ENCODE data around the gene HMOX1.

DNA sequence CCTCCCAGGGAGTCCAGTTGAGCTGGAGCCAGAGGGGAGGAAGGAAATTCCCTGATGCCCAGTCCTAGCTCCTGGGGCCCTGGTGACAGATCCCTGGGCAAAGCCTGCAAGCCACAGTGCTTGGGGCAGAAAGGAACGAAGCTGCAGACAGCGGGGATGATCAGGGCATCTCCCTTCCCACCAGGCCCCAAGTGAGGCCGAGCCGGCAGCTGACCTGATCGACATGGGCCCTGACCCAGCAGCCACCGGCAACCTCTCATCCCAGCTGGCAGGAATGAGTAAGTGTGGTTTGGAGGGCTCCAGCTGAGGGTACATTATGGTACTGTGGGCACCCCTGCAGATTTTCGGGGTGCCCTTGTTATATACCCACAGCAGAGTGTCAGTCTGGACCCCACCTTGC is 47.7 kb upstream of the HMOX1 start:
- TF ChIP-seq, protein P1, sequence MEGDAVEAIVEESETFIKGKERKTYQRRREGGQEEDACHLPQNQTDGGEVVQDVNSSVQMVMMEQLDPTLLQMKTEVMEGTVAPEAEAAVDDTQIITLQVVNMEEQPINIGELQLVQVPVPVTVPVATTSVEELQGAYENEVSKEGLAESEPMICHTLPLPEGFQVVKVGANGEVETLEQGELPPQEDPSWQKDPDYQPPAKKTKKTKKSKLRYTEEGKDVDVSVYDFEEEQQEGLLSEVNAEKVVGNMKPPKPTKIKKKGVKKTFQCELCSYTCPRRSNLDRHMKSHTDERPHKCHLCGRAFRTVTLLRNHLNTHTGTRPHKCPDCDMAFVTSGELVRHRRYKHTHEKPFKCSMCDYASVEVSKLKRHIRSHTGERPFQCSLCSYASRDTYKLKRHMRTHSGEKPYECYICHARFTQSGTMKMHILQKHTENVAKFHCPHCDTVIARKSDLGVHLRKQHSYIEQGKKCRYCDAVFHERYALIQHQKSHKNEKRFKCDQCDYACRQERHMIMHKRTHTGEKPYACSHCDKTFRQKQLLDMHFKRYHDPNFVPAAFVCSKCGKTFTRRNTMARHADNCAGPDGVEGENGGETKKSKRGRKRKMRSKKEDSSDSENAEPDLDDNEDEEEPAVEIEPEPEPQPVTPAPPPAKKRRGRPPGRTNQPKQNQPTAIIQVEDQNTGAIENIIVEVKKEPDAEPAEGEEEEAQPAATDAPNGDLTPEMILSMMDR (IDR thresholded peaks at IDR 0.05; ENCODE audit: low read length) = no peak
- TF ChIP-seq EZH2 (optimal IDR thresholded peaks at IDR 0.05; ENCODE audit: low read depth, low read length) (no peak), EZH2phosphoT487 (IDR thresholded peaks at IDR 0.05; ENCODE audit: low read length) (no peak)

Data from MM.1S (cell line).